T1000 (cell line): ENCODE data around the gene C1orf52.

ENCODE experiments used
- DNase-seq: peaks from one replicate; lab custom pipeline; 2025; ENCODE audit warnings: mixed read lengths; lab: John Stamatoyannopoulos, UW

The C1orf52 gene

GRCh38 chr1:85229574-85230097, 29.8 kb downstream of the C1orf52 start:
- no peak for DNase-seq

GRCh38 chr1:85228972-85229371, 30.5 kb downstream of the C1orf52 start:
- no peak for DNase-seq

- no peak for DNase-seq
These were observed 33.7 kb downstream of the C1orf52 start for GRCh38 chr1:85225624-85226380.

- no peak for DNase-seq
These were observed 34.5 kb downstream of the C1orf52 start for GRCh38 chr1:85224734-85225623.

- DNase-seq = no peak
These were observed 35.2 kb downstream of the C1orf52 start for GRCh38 chr1:85224295-85224694.

- DNase-seq = no peak
These were observed 36.1 kb downstream of the C1orf52 start for GRCh38 chr1:85223334-85223733.

- DNase-seq = no peak
These were observed 38.7 kb downstream of the C1orf52 start for GRCh38 chr1:85220756-85221201.

GRCh38 chr1:85219853-85220610, 39.4 kb downstream of the C1orf52 start:
- DNase-seq = no peak

GRCh38 chr1:85216697-85217096, 42.8 kb downstream of the C1orf52 start:
- no peak for DNase-seq

GRCh38 chr1:85214654-85215053, 44.8 kb downstream of the C1orf52 start:
- no peak for DNase-seq

- no peak for DNase-seq
These were observed 51.0 kb downstream of the C1orf52 start for GRCh38 chr1:85208488-85208887.

GRCh38 chr1:85203573-85204171, 55.8 kb downstream of the C1orf52 start:
- no peak for DNase-seq

- DNase-seq = no peak
These were observed 56.6 kb downstream of the C1orf52 start for GRCh38 chr1:85202864-85203255.

- no peak for DNase-seq
These were observed 57.2 kb downstream of the C1orf52 start for GRCh38 chr1:85202092-85202863.

GRCh38 chr1:85201340-85202091, 57.9 kb downstream of the C1orf52 start:
- peak; percentile 36 for DNase-seq

GRCh38 chr1:85200463-85201339, 58.8 kb downstream of the C1orf52 start, which contains the start of gene SYDE2:
SYDE2 (minus strand) TSS chr1:85201016; CDS start chr1:85200996, 20 bp downstream.
- peak; percentile 60 for DNase-seq
